D721Med (cell line): ENCODE measurements around the gene SIGLEC12.

ENCODE experiments used
- DNase-seq: peaks from one replicate; pipeline ENCODE4 v3.0.0; 2011; ENCODE audit warnings: low spot score; ENCODE audit not compliant: insufficient read length
- FAIRE-seq: peaks from 2 replicates; lab custom pipeline; 2011; peaks lifted over from hg19 to GRCh38; lab: Jason Lieb, UNC
- CTCF ChIP-seq: IDR thresholded peaks from 2 replicates; pipeline ENCODE4 v1.5.1; 2012; ENCODE audit warnings: mild to moderate bottlenecking, control low read depth; ENCODE audit not compliant: insufficient read depth; ENCODE audit errors: missing control alignments

The SIGLEC12 gene

GRCh38 chr19:51497666-51498065, 3.9 kb downstream of the SIGLEC12 start:
- no peak for TF ChIP-seq CTCF
- DNase-seq (no peak), FAIRE-seq (no peak)

GRCh38 chr19:51493776-51494175, 7.8 kb downstream of the SIGLEC12 start:
- no peak for FAIRE-seq
- DNase-seq: no peak
- no peak for TF ChIP-seq CTCF

DNA sequence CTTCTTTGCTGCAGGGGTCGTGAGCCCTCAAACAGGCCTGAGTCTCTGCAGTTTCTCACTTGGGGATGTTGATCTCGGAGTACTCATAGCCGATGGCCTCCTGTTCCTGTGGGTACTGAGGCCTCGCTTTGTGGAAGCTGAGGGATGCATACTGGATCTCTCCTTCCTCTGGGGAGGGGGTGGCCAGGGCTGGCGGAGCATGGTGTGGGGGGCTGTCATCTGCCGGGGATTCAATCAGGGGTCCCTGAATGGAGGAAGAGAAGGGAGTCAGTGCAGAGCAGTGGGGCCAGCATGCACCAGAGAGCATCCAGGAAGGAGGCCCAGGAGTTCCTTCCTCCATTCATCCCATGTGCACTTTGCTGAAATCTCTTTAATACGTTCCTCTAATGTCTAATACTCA, 10.0 kb downstream of the SIGLEC12 start:
- DNase-seq (no peak), FAIRE-seq (no peak)
- no peak for TF ChIP-seq CTCF

DNA sequence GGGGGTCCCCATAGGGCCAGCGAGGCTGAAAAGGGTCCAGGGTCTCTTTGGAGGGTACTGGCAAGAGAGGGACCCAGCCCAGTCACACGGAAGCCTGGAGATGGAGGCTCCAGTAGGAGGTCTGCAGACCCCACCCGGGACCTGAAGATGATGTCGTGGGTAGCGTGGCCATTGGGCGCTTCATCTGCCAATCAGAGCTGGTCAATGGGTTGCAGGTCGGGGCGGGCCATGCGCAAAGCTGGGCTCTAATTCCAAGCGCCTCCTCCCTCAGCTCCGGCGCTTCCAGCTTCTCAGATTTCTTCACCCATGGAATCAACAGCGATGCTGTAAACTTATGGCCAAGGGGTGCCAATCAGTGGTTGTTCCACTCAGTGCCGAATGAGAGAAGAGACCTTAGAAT, 10.9 kb downstream of the SIGLEC12 start:
- DNase-seq (no peak), FAIRE-seq (no peak)
- no peak for TF ChIP-seq CTCF

- no peak for TF ChIP-seq CTCF
- FAIRE-seq: no peak
- no peak for DNase-seq
Observed at GRCh38 chr19:51489113-51489512, 12.5 kb downstream of the SIGLEC12 start.

- FAIRE-seq: no peak
- no peak for DNase-seq
- no peak for TF ChIP-seq CTCF
Observed at GRCh38 chr19:51488491-51488890, 13.1 kb downstream of the SIGLEC12 start.

- FAIRE-seq (no peak), DNase-seq (no peak)
- no peak for TF ChIP-seq CTCF
Observed at GRCh38 chr19:51485960-51486660, 15.5 kb downstream of the SIGLEC12 start.
